K562 (cell line): Measurements from ENCODE around the gene MARCHF5. TPM values are rescaled to one million over a fixed set of nuclear protein-coding genes. Genes with fewer than 3 reads are reported as not detected.

Source experiments
- ELF4 ChIP-seq: fragments of 450-650 bp; formaldehyde crosslinking; IDR thresholded peaks from 2 replicates; pipeline ENCODE4 v1.4.0; 2022; ENCODE audit warnings: missing genetic modification characterization
- HDAC6 ChIP-seq: IDR thresholded peaks from 2 replicates; pipeline ENCODE4 v1.6.1; 2012; ENCODE audit warnings: low read depth, mild to moderate bottlenecking, control low read depth, inconsistent platforms, low read length, moderate library complexity
- MTA1 ChIP-seq: fragments of 450-650 bp; IDR thresholded peaks from 2 replicates; pipeline ENCODE4 v1.6.1; 2017; ENCODE audit warnings: borderline replicate concordance
- MXI1 ChIP-seq: IDR thresholded peaks from 2 replicates; pipeline ENCODE4 v1.6.1; 2011; ENCODE audit warnings: low read depth, mild to moderate bottlenecking, improper control_type of control experiment, low read length
- NFRKB ChIP-seq: fragments of 450-650 bp; IDR thresholded peaks from 2 replicates; pipeline ENCODE4 v1.6.1; 2016; ENCODE audit warnings: low read depth
- NUFIP1 ChIP-seq: fragments of 450-650 bp; IDR thresholded peaks from 2 replicates; pipeline ENCODE4 v1.6.1; 2018; ENCODE audit not compliant: partially characterized antibody
- POLR2A ChIP-seq: fragments of 450-650 bp; conservative IDR thresholded peaks from 2 replicates; pipeline ENCODE4 v1.6.1; 2016
- RBBP5 ChIP-seq: fragments of 200-600 bp; sonication (generic); IDR thresholded peaks from 2 replicates; pipeline ENCODE4 v1.6.1; 2012; ENCODE audit warnings: borderline replicate concordance, mild to moderate bottlenecking, low read length, control low read depth, inconsistent platforms; ENCODE audit not compliant: insufficient read depth, poor library complexity, severe bottlenecking
- SMAD3 ChIP-seq: fragments of 450-650 bp; formaldehyde crosslinking; conservative IDR thresholded peaks from 2 replicates; pipeline ENCODE4 v1.4.0; 2020; ENCODE audit warnings: mild to moderate bottlenecking
- SMARCE1 ChIP-seq: fragments of 450-650 bp; IDR thresholded peaks from 2 replicates; pipeline ENCODE4 v1.7.1; 2016; ENCODE audit warnings: mild to moderate bottlenecking
- TAL1 ChIP-seq: fragments of 450-650 bp; IDR thresholded peaks from 2 replicates; pipeline ENCODE4 v1.6.1; 2016; ENCODE audit warnings: mild to moderate bottlenecking
- THAP12 ChIP-seq: fragments of 250-450 bp; sonication (Bioruptor Pico); IDR thresholded peaks from 2 replicates; pipeline ENCODE4 v1.9.0; 2021; ENCODE audit warnings: mild to moderate bottlenecking, inconsistent platforms
- ZNF165 ChIP-seq: fragments of 250-450 bp; sonication (Bioruptor Pico); IDR thresholded peaks from 2 replicates; pipeline ENCODE4 v1.4.0; 2020; ENCODE audit warnings: borderline replicate concordance
- polyA plus RNA-seq, 8 experiments: library from polyadenylated mRNA; depleted of rRNA in 4 of 8; stranded (reverse) in 5 of 8; unstranded in 3 of 8; fragments of >200 nt; fragmentation: Nextera tagmentation in 2 of 8; fragmentation: Illumina TruSeq in 1 of 8; extraction: Ambion mirVana in 2 of 8; extraction: Trizol in 1 of 8; gene quantifications; 2 replicates each; pipeline versions ENCODE4 v1.2.1 to v1.2.3, GENCODE V29; 2011 to 2014; ENCODE audit warnings: inconsistent platforms in 1 of 8, missing spikeins in 1 of 8
- total RNA-seq, 7 experiments: library from RNA; depleted of rRNA in 6 of 7; stranded (reverse); fragments of >200 nt in 6 of 7; fragmentation: Illumina TruSeq in 2 of 7; extraction: Trizol in 2 of 7; gene quantifications; 2 replicates each; pipeline versions ENCODE4 v1.2.1 to v1.2.3, GENCODE V29; 2011 to 2021; ENCODE audit warnings: low replicate concordance in 1 of 7
- TF ChIP-seq, protein P1 (sequence below), 2 experiments: fragments of 450-650 bp in 1 of 2; sonication (generic) in 1 of 2; formaldehyde crosslinking in 1 of 2; IDR thresholded peaks; 2 replicates each; pipeline versions ENCODE4 v1.7.1 to v1.9.0; 2016 to 2022; ENCODE audit warnings: inconsistent platforms in 1 of 2, mild to moderate bottlenecking in 1 of 2, missing genetic modification reagents in 1 of 2
- TF ChIP-seq, protein P2 (sequence below), 3 experiments: fragments of 200-800 bp in 1 of 3; sonication (Bioruptor generic) in 1 of 3; sonication (generic) in 1 of 3; formaldehyde crosslinking in 1 of 3; IDR thresholded peaks; 2 replicates each; pipeline versions ENCODE4 v1.6.1 to v1.8.0; 2016 to 2022; ENCODE audit warnings: mild to moderate bottlenecking in 2 of 3, missing compliant biosample characterization in 2 of 3, missing genetic modification characterization in 2 of 3, missing genetic modification reagents in 1 of 3

The MARCHF5 gene
- total and polyA plus RNA-seq, 9 of the 15 experiments (the other 6 are each of a cell fraction or from before 2014, with no cell fraction given): 3.4 to 27.2 (median 11.5) TPM

DNA sequence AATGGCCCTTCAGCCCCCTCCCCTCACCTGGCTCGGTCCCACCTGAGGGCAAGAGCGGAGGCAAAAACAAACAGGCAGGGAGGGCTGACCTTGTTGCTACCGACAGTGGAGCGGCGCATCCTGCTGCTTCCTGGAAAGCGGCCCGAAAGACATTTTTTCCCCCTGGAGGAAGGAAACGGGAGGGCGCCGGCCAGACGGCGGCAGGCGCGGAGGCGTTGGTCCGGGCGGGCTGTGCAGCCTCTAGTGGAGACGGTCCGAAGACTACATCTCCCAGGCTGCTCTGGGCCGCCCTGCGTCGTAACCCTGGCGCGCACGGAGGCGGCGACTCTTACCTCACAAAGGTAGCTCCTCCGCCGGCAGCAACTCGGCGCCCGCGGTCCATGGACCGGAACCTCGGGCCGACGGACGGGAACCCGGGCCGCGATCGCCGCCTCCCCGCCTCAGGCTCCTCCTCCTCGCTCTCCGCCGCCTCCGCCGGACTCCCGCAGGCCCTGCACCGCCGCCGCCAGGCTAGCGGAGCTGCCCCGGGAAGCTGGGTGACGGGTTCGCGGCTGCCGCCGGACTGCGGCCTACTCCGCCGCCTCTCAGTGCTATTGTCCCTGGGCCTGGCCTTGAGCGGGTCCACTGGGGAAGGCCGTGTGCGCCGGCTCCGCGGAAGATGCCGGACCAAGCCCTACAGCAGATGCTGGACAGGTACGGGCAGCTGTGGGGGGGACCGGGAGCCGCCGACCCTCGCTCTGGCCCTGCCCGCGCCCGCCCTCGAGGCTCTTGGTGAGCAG, at the start of gene MARCHF5, which contains the start of gene CPEB3 (continued):
- TF ChIP-seq, protein P1, sequence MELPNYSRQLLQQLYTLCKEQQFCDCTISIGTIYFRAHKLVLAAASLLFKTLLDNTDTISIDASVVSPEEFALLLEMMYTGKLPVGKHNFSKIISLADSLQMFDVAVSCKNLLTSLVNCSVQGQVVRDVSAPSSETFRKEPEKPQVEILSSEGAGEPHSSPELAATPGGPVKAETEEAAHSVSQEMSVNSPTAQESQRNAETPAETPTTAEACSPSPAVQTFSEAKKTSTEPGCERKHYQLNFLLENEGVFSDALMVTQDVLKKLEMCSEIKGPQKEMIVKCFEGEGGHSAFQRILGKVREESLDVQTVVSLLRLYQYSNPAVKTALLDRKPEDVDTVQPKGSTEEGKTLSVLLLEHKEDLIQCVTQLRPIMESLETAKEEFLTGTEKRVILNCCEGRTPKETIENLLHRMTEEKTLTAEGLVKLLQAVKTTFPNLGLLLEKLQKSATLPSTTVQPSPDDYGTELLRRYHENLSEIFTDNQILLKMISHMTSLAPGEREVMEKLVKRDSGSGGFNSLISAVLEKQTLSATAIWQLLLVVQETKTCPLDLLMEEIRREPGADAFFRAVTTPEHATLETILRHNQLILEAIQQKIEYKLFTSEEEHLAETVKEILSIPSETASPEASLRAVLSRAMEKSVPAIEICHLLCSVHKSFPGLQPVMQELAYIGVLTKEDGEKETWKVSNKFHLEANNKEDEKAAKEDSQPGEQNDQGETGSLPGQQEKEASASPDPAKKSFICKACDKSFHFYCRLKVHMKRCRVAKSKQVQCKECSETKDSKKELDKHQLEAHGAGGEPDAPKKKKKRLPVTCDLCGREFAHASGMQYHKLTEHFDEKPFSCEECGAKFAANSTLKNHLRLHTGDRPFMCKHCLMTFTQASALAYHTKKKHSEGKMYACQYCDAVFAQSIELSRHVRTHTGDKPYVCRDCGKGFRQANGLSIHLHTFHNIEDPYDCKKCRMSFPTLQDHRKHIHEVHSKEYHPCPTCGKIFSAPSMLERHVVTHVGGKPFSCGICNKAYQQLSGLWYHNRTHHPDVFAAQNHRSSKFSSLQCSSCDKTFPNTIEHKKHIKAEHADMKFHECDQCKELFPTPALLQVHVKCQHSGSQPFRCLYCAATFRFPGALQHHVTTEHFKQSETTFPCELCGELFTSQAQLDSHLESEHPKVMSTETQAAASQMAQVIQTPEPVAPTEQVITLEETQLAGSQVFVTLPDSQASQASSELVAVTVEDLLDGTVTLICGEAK (IDR thresholded peaks at IDR 0.05): peak; percentile 78
- TF ChIP-seq, protein P1 (CRISPR knock-in tag; IDR thresholded peaks at IDR 0.05): no peak
- no peak for TF ChIP-seq SMAD3 (CRISPR knock-in tag)
- no peak for TF ChIP-seq NUFIP1
- TF ChIP-seq SMARCE1: no peak
- TF ChIP-seq, protein P2, sequence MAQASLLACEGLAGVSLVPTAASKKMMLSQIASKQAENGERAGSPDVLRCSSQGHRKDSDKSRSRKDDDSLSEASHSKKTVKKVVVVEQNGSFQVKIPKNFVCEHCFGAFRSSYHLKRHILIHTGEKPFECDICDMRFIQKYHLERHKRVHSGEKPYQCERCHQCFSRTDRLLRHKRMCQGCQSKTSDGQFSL (CRISPR knock-in tag; IDR thresholded peaks at IDR 0.05): peak; percentile 79
- TF ChIP-seq, protein P2 (tag; IDR thresholded peaks at IDR 0.05): 0 out of 4 replicates have a peak, but pooled peaks of 1 of the 2 experiments have one; percentile 19
- no peak for TF ChIP-seq MXI1
- TF ChIP-seq ZNF165 (CRISPR knock-in tag): no peak
- TF ChIP-seq RBBP5: peak; percentile 70
- no peak for TF ChIP-seq HDAC6
- TF ChIP-seq ELF4 (CRISPR knock-in tag): no peak
- peak; percentile 93 for TF ChIP-seq MTA1
- TF ChIP-seq NFRKB: no peak
- TF ChIP-seq THAP12 (CRISPR knock-in tag): no peak
- TF ChIP-seq TAL1: no peak
- peak; percentile 72 for TF ChIP-seq POLR2A
